ENCODE results near the gene SLC7A14. TPM values are rescaled to one million over a fixed set of nuclear protein-coding genes. Genes with fewer than 3 reads are reported as not detected.

SLC7A14 gene
- total RNA-seq, 1 donor from 2014 or later: 0.23 TPM

DNA sequence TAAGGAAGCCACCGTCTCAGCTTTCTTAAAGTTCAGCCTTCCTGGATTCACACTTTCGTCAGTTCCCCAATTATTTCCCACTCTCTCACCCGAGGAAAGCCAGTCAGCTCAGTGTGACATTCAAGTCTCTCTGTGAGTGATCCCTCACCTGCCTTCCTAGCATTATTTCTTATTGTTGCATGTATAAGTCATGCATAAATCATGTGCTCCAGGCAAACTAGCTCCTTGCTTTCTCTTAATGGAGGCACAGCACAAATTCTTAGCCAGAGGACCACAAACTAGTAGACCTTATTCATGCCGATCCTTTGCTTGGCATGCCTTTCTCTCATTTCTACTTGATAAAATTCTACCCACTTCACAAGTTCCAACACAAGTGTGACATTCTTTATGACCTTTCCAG lies 122.9 kb downstream of the SLC7A14 start:
- Histone ChIP-seq H3K9ac (ENCODE audit: low read length) (no peak overlapping the region), H3K9me3 (ENCODE audit: insufficient read depth, low read depth, low read length) (no peaks in the 10 kb centered on the region), H3K4me1 (ENCODE audit: insufficient read depth, low read length) (no peaks in the 10 kb centered on the region), H4K20me1 (ENCODE audit: insufficient read depth, low read length) (no peaks in the 10 kb centered on the region), H3K4me2 (ENCODE audit: low read length) (no peak overlapping the region), H3K79me2 (ENCODE audit: insufficient read depth, low read length) (no peaks in the 10 kb centered on the region), H3K27ac (ENCODE audit: low read depth, low read length) (no peak overlapping the region), H3K27me3 (ENCODE audit: insufficient read depth, low read length) (peaks cover 3% of the 10 kb centered on the region), H3K36me3 (ENCODE audit: insufficient read depth, low read length) (no peaks in the 10 kb centered on the region), H3K4me3 (ENCODE audit: insufficient read depth, low read depth, low read length) (no peak overlapping the region), H2AFZ (ENCODE audit: low read depth, low read length) (no peak overlapping the region)
- Mint-ChIP-seq H3K4me3 (ENCODE audit: unreplicated experiment) (no peak overlapping the region), H3K27ac (ENCODE audit: unreplicated experiment) (no peak overlapping the region), H3K27me3 (ENCODE audit: low read depth, unreplicated experiment) (peaks cover 27% of the 10 kb centered on the region), H3K9me3 (ENCODE audit: unreplicated experiment) (no peaks in the 10 kb centered on the region), H3K36me3 (ENCODE audit: low read depth, unreplicated experiment) (no peaks in the 10 kb centered on the region), H3K4me1 (ENCODE audit: low read depth, unreplicated experiment) (no peaks in the 10 kb centered on the region)
- FAIRE-seq (no peak), DNase-seq (ENCODE audit: low read depth) (no peak)
- TF ChIP-seq, protein P1, sequence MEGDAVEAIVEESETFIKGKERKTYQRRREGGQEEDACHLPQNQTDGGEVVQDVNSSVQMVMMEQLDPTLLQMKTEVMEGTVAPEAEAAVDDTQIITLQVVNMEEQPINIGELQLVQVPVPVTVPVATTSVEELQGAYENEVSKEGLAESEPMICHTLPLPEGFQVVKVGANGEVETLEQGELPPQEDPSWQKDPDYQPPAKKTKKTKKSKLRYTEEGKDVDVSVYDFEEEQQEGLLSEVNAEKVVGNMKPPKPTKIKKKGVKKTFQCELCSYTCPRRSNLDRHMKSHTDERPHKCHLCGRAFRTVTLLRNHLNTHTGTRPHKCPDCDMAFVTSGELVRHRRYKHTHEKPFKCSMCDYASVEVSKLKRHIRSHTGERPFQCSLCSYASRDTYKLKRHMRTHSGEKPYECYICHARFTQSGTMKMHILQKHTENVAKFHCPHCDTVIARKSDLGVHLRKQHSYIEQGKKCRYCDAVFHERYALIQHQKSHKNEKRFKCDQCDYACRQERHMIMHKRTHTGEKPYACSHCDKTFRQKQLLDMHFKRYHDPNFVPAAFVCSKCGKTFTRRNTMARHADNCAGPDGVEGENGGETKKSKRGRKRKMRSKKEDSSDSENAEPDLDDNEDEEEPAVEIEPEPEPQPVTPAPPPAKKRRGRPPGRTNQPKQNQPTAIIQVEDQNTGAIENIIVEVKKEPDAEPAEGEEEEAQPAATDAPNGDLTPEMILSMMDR (IDR thresholded peaks at IDR 0.05; ENCODE audit: insufficient read depth, low read depth, low read length): no peak
- no peak for TF ChIP-seq EZH2 (IDR thresholded peaks at IDR 0.05; ENCODE audit: insufficient read depth, low read length)

DNA sequence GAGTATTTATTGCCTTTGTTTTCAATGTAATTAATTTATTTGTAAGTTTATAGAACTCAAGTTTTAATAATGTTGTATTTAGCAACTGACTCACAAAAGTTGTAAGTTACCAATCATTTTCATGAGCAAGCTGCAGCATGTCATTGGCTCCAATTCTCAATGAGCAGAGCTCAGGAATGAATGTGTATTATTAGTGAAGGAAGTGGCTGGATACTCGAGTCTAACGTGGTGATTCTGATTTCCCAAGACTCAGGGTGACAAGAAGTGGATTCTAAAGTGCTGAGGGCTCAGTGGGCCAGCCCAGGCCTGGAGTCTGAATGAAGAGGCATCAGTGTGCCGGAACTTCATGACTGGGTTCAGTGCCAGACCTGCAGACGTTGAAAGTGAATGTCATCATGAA lies 127.6 kb downstream of the SLC7A14 start:
- H2AFZ ChIP-seq (ENCODE audit: low read depth, low read length): no peak overlapping the region

DNA sequence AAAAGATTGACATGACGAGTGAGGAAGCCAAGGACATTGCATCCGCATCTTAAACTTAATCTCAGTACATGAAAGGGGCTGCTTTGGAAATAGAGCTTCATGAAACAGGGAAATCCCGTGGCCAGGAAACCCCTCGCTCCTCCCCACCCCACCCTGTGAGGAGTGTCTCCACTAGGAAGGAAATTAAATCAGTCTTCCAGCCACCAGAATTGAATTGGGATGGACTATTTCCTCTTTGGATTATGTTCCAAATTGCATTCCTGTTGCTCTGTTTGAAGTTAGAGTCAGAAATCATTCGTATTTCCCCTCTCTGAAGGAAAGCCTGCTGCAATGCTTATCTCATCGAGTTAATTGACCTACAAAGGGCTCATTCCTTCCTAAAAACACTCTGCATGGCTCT lies 131.4 kb downstream of the SLC7A14 start:
- Mint-ChIP-seq H3K27ac (ENCODE audit: unreplicated experiment) (no peak overlapping the region), H3K4me1 (ENCODE audit: low read depth, unreplicated experiment) (no peaks in the 10 kb centered on the region), H3K27me3 (ENCODE audit: low read depth, unreplicated experiment) (peaks cover 13% of the 10 kb centered on the region), H3K4me3 (ENCODE audit: unreplicated experiment) (no peak overlapping the region), H3K9me3 (ENCODE audit: unreplicated experiment) (peaks cover 2% of the 10 kb centered on the region), H3K36me3 (ENCODE audit: low read depth, unreplicated experiment) (no peaks in the 10 kb centered on the region)
- H3K4me1 ChIP-seq (ENCODE audit: insufficient read depth, low read length): no peaks in the 10 kb centered on the region
- H3K9me3 ChIP-seq (ENCODE audit: insufficient read depth, low read depth, low read length): no peaks in the 10 kb centered on the region
- H3K27ac ChIP-seq (ENCODE audit: low read depth, low read length): no peak overlapping the region
- no peaks in the 10 kb centered on the region for H4K20me1 ChIP-seq (ENCODE audit: insufficient read depth, low read length)
- no peaks in the 10 kb centered on the region for H3K36me3 ChIP-seq (ENCODE audit: insufficient read depth, low read length)
- no peak overlapping the region for H3K9ac ChIP-seq (ENCODE audit: low read length)
- H3K4me2 ChIP-seq (ENCODE audit: low read length): no peak overlapping the region
- FAIRE-seq (no peak), DNase-seq (ENCODE audit: low read depth) (no peak)
- H3K4me3 ChIP-seq (ENCODE audit: insufficient read depth, low read depth, low read length): no peak overlapping the region
- no peak overlapping the region for H2AFZ ChIP-seq (ENCODE audit: low read depth, low read length)
- no peaks in the 10 kb centered on the region for H3K79me2 ChIP-seq (ENCODE audit: insufficient read depth, low read length)
- H3K27me3 ChIP-seq (ENCODE audit: insufficient read depth, low read length): peaks cover 3% of the 10 kb centered on the region
- TF ChIP-seq, protein P1 (IDR thresholded peaks at IDR 0.05; ENCODE audit: insufficient read depth, low read depth, low read length): no peak
- TF ChIP-seq EZH2 (IDR thresholded peaks at IDR 0.05; ENCODE audit: insufficient read depth, low read length): no peak

More for the DNA sequence above, 127.6 kb downstream of the SLC7A14 start:
- FAIRE-seq (no peak), DNase-seq (ENCODE audit: low read depth) (no peak)
- no peaks in the 10 kb centered on the region for H3K36me3 Mint-ChIP-seq (ENCODE audit: low read depth, unreplicated experiment)
- no peaks in the 10 kb centered on the region for H3K4me1 Mint-ChIP-seq (ENCODE audit: low read depth, unreplicated experiment)
- peaks cover 30% of the 10 kb centered on the region for H3K27me3 Mint-ChIP-seq (ENCODE audit: low read depth, unreplicated experiment)
- no peak overlapping the region for H3K4me3 Mint-ChIP-seq (ENCODE audit: unreplicated experiment)
- no peak overlapping the region for H3K4me2 ChIP-seq (ENCODE audit: low read length)
- H3K79me2 ChIP-seq (ENCODE audit: insufficient read depth, low read length): no peaks in the 10 kb centered on the region
- TF ChIP-seq, protein P1 (IDR thresholded peaks at IDR 0.05; ENCODE audit: insufficient read depth, low read depth, low read length): no peak
- no peak for TF ChIP-seq EZH2 (IDR thresholded peaks at IDR 0.05; ENCODE audit: insufficient read depth, low read length)
- peaks cover 2% of the 10 kb centered on the region for H3K9me3 Mint-ChIP-seq (ENCODE audit: unreplicated experiment)
- H3K27ac Mint-ChIP-seq (ENCODE audit: unreplicated experiment): no peak overlapping the region
- H3K4me1 ChIP-seq (ENCODE audit: insufficient read depth, low read length): no peaks in the 10 kb centered on the region
- H3K9me3 ChIP-seq (ENCODE audit: insufficient read depth, low read depth, low read length): no peaks in the 10 kb centered on the region
- no peaks in the 10 kb centered on the region for H3K36me3 ChIP-seq (ENCODE audit: insufficient read depth, low read length)
- no peaks in the 10 kb centered on the region for H4K20me1 ChIP-seq (ENCODE audit: insufficient read depth, low read length)
- H3K4me3 ChIP-seq (ENCODE audit: insufficient read depth, low read depth, low read length): no peak overlapping the region
- peaks cover 3% of the 10 kb centered on the region for H3K27me3 ChIP-seq (ENCODE audit: insufficient read depth, low read length)
- H3K27ac ChIP-seq (ENCODE audit: low read depth, low read length): no peak overlapping the region
- H3K9ac ChIP-seq (ENCODE audit: low read length): no peak overlapping the region
